Neural crest cell (in vitro differentiated cells): ENCODE results near the gene RXFP4. TPM values are rescaled to one million over a fixed set of nuclear protein-coding genes. Genes with fewer than 3 reads are reported as not detected.

ENCODE experiments used
- DNase-seq: peaks from one replicate; pipeline ENCODE4 v3.0.0; 2021; ENCODE audit warnings: low read depth, mixed read lengths, low spot score
- H3K27ac Mint-ChIP-seq: one replicate; pipeline ENCODE4 v1.8.0; 2021; ENCODE audit warnings: mild to moderate bottlenecking, mixed read lengths; ENCODE audit not compliant: unreplicated experiment
- H3K27me3 Mint-ChIP-seq: 2 replicates; pipeline ENCODE4 v1.8.0; 2021; ENCODE audit warnings: low read depth, mild to moderate bottlenecking, mixed read lengths
- H3K36me3 Mint-ChIP-seq: 2 replicates; pipeline ENCODE4 v1.8.0; 2021; ENCODE audit warnings: low read depth, mild to moderate bottlenecking, mixed read lengths
- H3K4me1 Mint-ChIP-seq: 2 replicates; pipeline ENCODE4 v1.8.0; 2021; ENCODE audit warnings: mixed read lengths
- H3K4me3 Mint-ChIP-seq: one replicate; pipeline ENCODE4 v1.8.0; 2021; ENCODE audit warnings: mild to moderate bottlenecking, mixed read lengths
- H3K9me3 Mint-ChIP-seq: 2 replicates; pipeline ENCODE4 v1.8.0; 2021; ENCODE audit warnings: mixed read lengths
- total RNA-seq: library from RNA; stranded (reverse); gene quantifications from 2 replicates; pipeline ENCODE4 v1.2.1, GENCODE V29; 2021
- TF ChIP-seq, protein P1 (sequence below): fragments of 200-600 bp; sonication (generic); conservative IDR thresholded peaks from 2 replicates; pipeline ENCODE4 v1.5.0; 2021; ENCODE audit warnings: antibody characterized with exemption, mild to moderate bottlenecking

RXFP4 gene
- total RNA-seq, 1 donor from 2014 or later: not detected

- Mint-ChIP-seq H3K27ac (no peak overlapping the region), H3K27me3 (no peaks in the 10 kb centered on the region), H3K36me3 (peaks cover 9% of the 10 kb centered on the region), H3K4me3 (no peak overlapping the region), H3K9me3 (no peaks in the 10 kb centered on the region), H3K4me1 (peaks cover 14% of the 10 kb centered on the region)
- no peak for DNase-seq
- TF ChIP-seq, protein P1, sequence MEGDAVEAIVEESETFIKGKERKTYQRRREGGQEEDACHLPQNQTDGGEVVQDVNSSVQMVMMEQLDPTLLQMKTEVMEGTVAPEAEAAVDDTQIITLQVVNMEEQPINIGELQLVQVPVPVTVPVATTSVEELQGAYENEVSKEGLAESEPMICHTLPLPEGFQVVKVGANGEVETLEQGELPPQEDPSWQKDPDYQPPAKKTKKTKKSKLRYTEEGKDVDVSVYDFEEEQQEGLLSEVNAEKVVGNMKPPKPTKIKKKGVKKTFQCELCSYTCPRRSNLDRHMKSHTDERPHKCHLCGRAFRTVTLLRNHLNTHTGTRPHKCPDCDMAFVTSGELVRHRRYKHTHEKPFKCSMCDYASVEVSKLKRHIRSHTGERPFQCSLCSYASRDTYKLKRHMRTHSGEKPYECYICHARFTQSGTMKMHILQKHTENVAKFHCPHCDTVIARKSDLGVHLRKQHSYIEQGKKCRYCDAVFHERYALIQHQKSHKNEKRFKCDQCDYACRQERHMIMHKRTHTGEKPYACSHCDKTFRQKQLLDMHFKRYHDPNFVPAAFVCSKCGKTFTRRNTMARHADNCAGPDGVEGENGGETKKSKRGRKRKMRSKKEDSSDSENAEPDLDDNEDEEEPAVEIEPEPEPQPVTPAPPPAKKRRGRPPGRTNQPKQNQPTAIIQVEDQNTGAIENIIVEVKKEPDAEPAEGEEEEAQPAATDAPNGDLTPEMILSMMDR: no peak
Observed at GRCh38 chr1:155947292-155947691, 5.9 kb downstream of the RXFP4 start.

- DNase-seq: no peak
- no peak overlapping the region for H3K27ac Mint-ChIP-seq
- H3K9me3 Mint-ChIP-seq: no peaks in the 10 kb centered on the region
- H3K4me3 Mint-ChIP-seq: no peak overlapping the region
- TF ChIP-seq, protein P1: no peak
- H3K27me3 Mint-ChIP-seq: no peaks in the 10 kb centered on the region
- peaks cover 14% of the 10 kb centered on the region for H3K4me1 Mint-ChIP-seq
- peaks cover 13% of the 10 kb centered on the region for H3K36me3 Mint-ChIP-seq
Observed at GRCh38 chr1:155947741-155948140, 6.3 kb downstream of the RXFP4 start.

- no peak overlapping the region for H3K4me3 Mint-ChIP-seq
- no peaks in the 10 kb centered on the region for H3K27me3 Mint-ChIP-seq
- H3K27ac Mint-ChIP-seq: no peak overlapping the region
- no peaks in the 10 kb centered on the region for H3K9me3 Mint-ChIP-seq
- TF ChIP-seq, protein P1: no peak
- no peak for DNase-seq
- peaks cover 4% of the 10 kb centered on the region for H3K4me1 Mint-ChIP-seq
- H3K36me3 Mint-ChIP-seq: peaks cover 22% of the 10 kb centered on the region
Observed at GRCh38 chr1:155950829-155951228, 9.4 kb downstream of the RXFP4 start.

DNA sequence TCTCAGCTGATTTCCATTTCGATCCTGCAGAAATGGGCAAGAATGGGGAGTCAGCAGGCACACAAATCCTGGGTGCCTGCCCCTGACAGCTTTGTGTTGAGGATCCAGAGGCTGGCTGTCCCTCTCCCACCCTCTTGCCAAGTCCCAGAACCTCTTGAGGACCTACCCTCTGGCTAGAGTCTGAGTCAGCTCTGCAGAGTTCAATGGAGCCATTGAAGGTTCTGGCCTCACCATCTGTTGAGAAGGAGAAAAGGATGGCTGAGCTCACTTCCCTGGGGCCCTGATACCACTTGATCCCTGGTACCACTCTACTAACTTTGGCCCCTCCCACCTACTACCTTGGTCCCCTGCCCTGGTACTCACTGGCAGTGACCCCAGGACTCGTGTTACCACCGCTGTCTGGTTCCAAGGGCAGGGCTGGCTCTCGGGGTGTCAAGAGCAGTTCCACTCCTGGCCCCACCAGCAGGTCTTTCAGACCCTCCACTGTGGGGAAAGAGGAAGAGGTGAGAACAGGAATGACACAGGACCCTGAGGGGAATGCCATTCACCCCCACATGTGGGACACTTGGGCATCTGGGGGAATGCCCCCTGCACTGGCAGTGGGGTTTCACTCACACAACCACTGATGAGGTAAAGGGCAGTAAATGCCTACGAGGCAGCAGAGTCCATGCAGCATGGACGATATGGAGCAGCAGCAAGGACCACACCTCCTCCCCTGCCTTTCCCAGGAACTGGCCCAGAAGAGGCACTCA, 10.5 kb downstream of the RXFP4 start:
- Mint-ChIP-seq H3K4me3 (no peak overlapping the region), H3K4me1 (no peaks in the 10 kb centered on the region), H3K9me3 (no peaks in the 10 kb centered on the region), H3K27ac (no peak overlapping the region), H3K36me3 (peaks cover 23% of the 10 kb centered on the region), H3K27me3 (no peaks in the 10 kb centered on the region)
- DNase-seq: no peak
- TF ChIP-seq, protein P1: no peak

DNA sequence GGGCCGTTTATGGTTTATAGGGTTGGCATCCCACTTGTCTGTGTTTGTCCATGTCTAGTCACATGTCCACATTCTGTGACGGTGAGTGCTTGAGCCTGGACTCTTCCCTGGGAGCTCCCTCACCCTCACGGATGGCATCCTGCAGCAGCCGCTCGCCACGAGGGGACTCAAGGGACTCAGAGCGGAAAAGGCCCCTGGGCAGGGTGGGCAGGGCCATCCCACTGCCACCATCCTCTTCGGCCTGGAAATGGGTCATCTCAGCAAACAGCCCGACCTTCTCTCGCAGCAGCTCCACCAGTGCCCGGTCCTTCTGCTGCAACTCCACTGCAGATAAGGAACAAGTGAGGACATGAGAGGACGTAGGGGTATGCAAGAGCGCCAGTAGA, 11.1 kb downstream of the RXFP4 start:
- TF ChIP-seq, protein P1: no peak
- H3K27me3 Mint-ChIP-seq: no peaks in the 10 kb centered on the region
- peaks cover 25% of the 10 kb centered on the region for H3K36me3 Mint-ChIP-seq
- no peaks in the 10 kb centered on the region for H3K9me3 Mint-ChIP-seq
- DNase-seq: no peak
- no peak overlapping the region for H3K27ac Mint-ChIP-seq
- H3K4me1 Mint-ChIP-seq: no peaks in the 10 kb centered on the region
- no peak overlapping the region for H3K4me3 Mint-ChIP-seq
